Measurements from ENCODE around the gene BBOX1. TPM values are rescaled to one million over a fixed set of nuclear protein-coding genes. Genes with fewer than 3 reads are reported as not detected.

Gene BBOX1
- total RNA-seq, 2 experiments from 2014 or later, result not detected

GRCh38 chr11:27011560-27012233 lies 28.9 kb upstream of the BBOX1 start:
- intact Hi-C loops (cut with micrococcal nuclease), result loop anchor here (10.0 kb wide), 1 partner anchor 143 kb away; no protein-coding TSS in a partner anchor
- CTCF ChIA-PET, result interaction anchor here (0.6 kb wide), 1 partner anchor 98 kb away, joined by 3 read pairs; no protein-coding TSS in a partner anchor
- DNase-seq, result no peak
- no peaks in the 10 kb centered on the region for H3K36me3 Mint-ChIP-seq (ENCODE audit: low read depth)
- H3K9me3 Mint-ChIP-seq, result peaks cover 1% of the 10 kb centered on the region
- H3K4me1 Mint-ChIP-seq (ENCODE audit: low read depth), result no peaks in the 10 kb centered on the region
- no peak overlapping the region for H3K4me3 Mint-ChIP-seq
- no peak overlapping the region for H3K27ac Mint-ChIP-seq
- H3K27me3 Mint-ChIP-seq (ENCODE audit: low read depth), result no peaks in the 10 kb centered on the region

- no peaks in the 10 kb centered on the region for H3K36me3 Mint-ChIP-seq (ENCODE audit: low read depth)
- H3K4me3 Mint-ChIP-seq, result no peak overlapping the region
- H3K27me3 Mint-ChIP-seq (ENCODE audit: low read depth), result no peaks in the 10 kb centered on the region
- intact Hi-C loops (cut with micrococcal nuclease), result loop anchor here (10.0 kb wide), 1 partner anchor 142 kb away; no protein-coding TSS in a partner anchor
- peaks cover 1% of the 10 kb centered on the region for H3K9me3 Mint-ChIP-seq
- CTCF ChIA-PET, result no interaction called here
- no peak for DNase-seq
- no peaks in the 10 kb centered on the region for H3K4me1 Mint-ChIP-seq (ENCODE audit: low read depth)
- H3K27ac Mint-ChIP-seq, result no peak overlapping the region
Observed at GRCh38 chr11:27012234-27012921, 28.2 kb upstream of the BBOX1 start.

- CTCF ChIA-PET, result no interaction called here
- Mint-ChIP-seq H3K27me3 (ENCODE audit: low read depth) (no peaks in the 10 kb centered on the region), H3K4me1 (ENCODE audit: low read depth) (no peaks in the 10 kb centered on the region), H3K36me3 (ENCODE audit: low read depth) (no peaks in the 10 kb centered on the region), H3K27ac (no peak overlapping the region), H3K9me3 (peaks cover 1% of the 10 kb centered on the region), H3K4me3 (no peak overlapping the region)
- DNase-seq, result no peak
- intact Hi-C loops (cut with micrococcal nuclease), result loop anchor here (10.0 kb wide), 1 partner anchor 141 kb away; no protein-coding TSS in a partner anchor
Observed at GRCh38 chr11:27013781-27014361, 26.7 kb upstream of the BBOX1 start.

- no peaks in the 10 kb centered on the region for H3K27me3 Mint-ChIP-seq (ENCODE audit: low read depth)
- H3K36me3 Mint-ChIP-seq (ENCODE audit: low read depth), result no peaks in the 10 kb centered on the region
- H3K4me3 Mint-ChIP-seq, result no peak overlapping the region
- H3K4me1 Mint-ChIP-seq (ENCODE audit: low read depth), result no peaks in the 10 kb centered on the region
- H3K9me3 Mint-ChIP-seq, result peaks cover 1% of the 10 kb centered on the region
- CTCF ChIA-PET, result no interaction called here
- no peak overlapping the region for H3K27ac Mint-ChIP-seq
- intact Hi-C loops (cut with micrococcal nuclease), result loop anchor here (10.0 kb wide), 1 partner anchor 136 kb away; no protein-coding TSS in a partner anchor
- no peak for DNase-seq
Observed at GRCh38 chr11:27018902-27019529, 21.6 kb upstream of the BBOX1 start.

GRCh38 chr11:27020751-27021150 lies 19.9 kb upstream of the BBOX1 start:
- H3K4me3 Mint-ChIP-seq, result no peak overlapping the region
- intact Hi-C loops (cut with micrococcal nuclease), result no loop called here
- no peaks in the 10 kb centered on the region for H3K36me3 Mint-ChIP-seq (ENCODE audit: low read depth)
- no peaks in the 10 kb centered on the region for H3K4me1 Mint-ChIP-seq (ENCODE audit: low read depth)
- H3K9me3 Mint-ChIP-seq, result peaks cover 1% of the 10 kb centered on the region
- no peaks in the 10 kb centered on the region for H3K27me3 Mint-ChIP-seq (ENCODE audit: low read depth)
- no peak for DNase-seq
- CTCF ChIA-PET, result no interaction called here
- no peak overlapping the region for H3K27ac Mint-ChIP-seq

- peaks cover 3% of the 10 kb centered on the region for H3K9me3 Mint-ChIP-seq
- DNase-seq, result no peak
- intact Hi-C loops (cut with micrococcal nuclease), result no loop called here
- no peak overlapping the region for H3K27ac Mint-ChIP-seq
- no peaks in the 10 kb centered on the region for H3K27me3 Mint-ChIP-seq (ENCODE audit: low read depth)
- H3K4me3 Mint-ChIP-seq, result no peak overlapping the region
- H3K4me1 Mint-ChIP-seq (ENCODE audit: low read depth), result no peaks in the 10 kb centered on the region
- CTCF ChIA-PET, result no interaction called here
- no peaks in the 10 kb centered on the region for H3K36me3 Mint-ChIP-seq (ENCODE audit: low read depth)
Observed at GRCh38 chr11:27022659-27023251, 17.9 kb upstream of the BBOX1 start.

GRCh38 chr11:27024865-27025264 lies 15.8 kb upstream of the BBOX1 start:
- Mint-ChIP-seq H3K27ac (no peak overlapping the region), H3K4me3 (no peak overlapping the region), H3K4me1 (ENCODE audit: low read depth) (no peaks in the 10 kb centered on the region), H3K36me3 (ENCODE audit: low read depth) (no peaks in the 10 kb centered on the region), H3K27me3 (ENCODE audit: low read depth) (no peaks in the 10 kb centered on the region), H3K9me3 (peaks cover 3% of the 10 kb centered on the region)
- DNase-seq, result no peak
- intact Hi-C loops (cut with micrococcal nuclease), result no loop called here
- CTCF ChIA-PET, result no interaction called here

GRCh38 chr11:27025312-27025955 lies 15.2 kb upstream of the BBOX1 start:
- H3K4me1 Mint-ChIP-seq (ENCODE audit: low read depth), result no peaks in the 10 kb centered on the region
- H3K9me3 Mint-ChIP-seq, result peaks cover 3% of the 10 kb centered on the region
- CTCF ChIA-PET, result no interaction called here
- H3K27me3 Mint-ChIP-seq (ENCODE audit: low read depth), result no peaks in the 10 kb centered on the region
- H3K27ac Mint-ChIP-seq, result no peak overlapping the region
- DNase-seq, result no peak
- intact Hi-C loops (cut with micrococcal nuclease), result no loop called here
- H3K36me3 Mint-ChIP-seq (ENCODE audit: low read depth), result no peaks in the 10 kb centered on the region
- H3K4me3 Mint-ChIP-seq, result no peak overlapping the region

- Mint-ChIP-seq H3K27ac (no peak overlapping the region), H3K36me3 (ENCODE audit: low read depth) (no peaks in the 10 kb centered on the region), H3K9me3 (peaks cover 3% of the 10 kb centered on the region), H3K4me3 (no peak overlapping the region), H3K27me3 (ENCODE audit: low read depth) (no peaks in the 10 kb centered on the region), H3K4me1 (ENCODE audit: low read depth) (no peaks in the 10 kb centered on the region)
- CTCF ChIA-PET, result no interaction called here
- no peak for DNase-seq
- intact Hi-C loops (cut with micrococcal nuclease), result no loop called here
Observed at GRCh38 chr11:27025957-27026733, 14.5 kb upstream of the BBOX1 start.

- no peak for DNase-seq
- CTCF ChIA-PET, result no interaction called here
- H3K27ac Mint-ChIP-seq, result no peak overlapping the region
- intact Hi-C loops (cut with micrococcal nuclease), result no loop called here
- H3K4me1 Mint-ChIP-seq (ENCODE audit: low read depth), result no peaks in the 10 kb centered on the region
- H3K4me3 Mint-ChIP-seq, result no peak overlapping the region
- H3K27me3 Mint-ChIP-seq (ENCODE audit: low read depth), result no peaks in the 10 kb centered on the region
- H3K9me3 Mint-ChIP-seq, result peaks cover 2% of the 10 kb centered on the region
- no peaks in the 10 kb centered on the region for H3K36me3 Mint-ChIP-seq (ENCODE audit: low read depth)
Observed at GRCh38 chr11:27028561-27028965, 12.1 kb upstream of the BBOX1 start.

GRCh38 chr11:27029966-27030365 lies 10.6 kb upstream of the BBOX1 start:
- no peak overlapping the region for H3K4me3 Mint-ChIP-seq

More at GRCh38 chr11:27029966-27030365, 10.6 kb upstream of the BBOX1 start:
- Mint-ChIP-seq H3K27ac (no peak overlapping the region), H3K4me1 (ENCODE audit: low read depth) (no peaks in the 10 kb centered on the region), H3K27me3 (ENCODE audit: low read depth) (no peaks in the 10 kb centered on the region), H3K9me3 (peaks cover 15% of the 10 kb centered on the region), H3K36me3 (ENCODE audit: low read depth) (no peaks in the 10 kb centered on the region)
- intact Hi-C loops (cut with micrococcal nuclease), result no loop called here
- CTCF ChIA-PET, result no interaction called here
- no peak for DNase-seq

Measured in activated naive CD4-positive, alpha-beta T cell treated with anti-CD3 and anti-CD28 coated beads for 36 hours (primary cell).